ENCODE results near the gene IGFN1. TPM values are rescaled to one million over a fixed set of nuclear protein-coding genes. Genes with fewer than 3 reads are reported as not detected.
A peak's percentile ranks its signal among the peaks of the same experiment; 100 is the strongest.

IGFN1 gene
- total and polyA plus RNA-seq, 2 experiments from 2014 or later: not detected

DNA sequence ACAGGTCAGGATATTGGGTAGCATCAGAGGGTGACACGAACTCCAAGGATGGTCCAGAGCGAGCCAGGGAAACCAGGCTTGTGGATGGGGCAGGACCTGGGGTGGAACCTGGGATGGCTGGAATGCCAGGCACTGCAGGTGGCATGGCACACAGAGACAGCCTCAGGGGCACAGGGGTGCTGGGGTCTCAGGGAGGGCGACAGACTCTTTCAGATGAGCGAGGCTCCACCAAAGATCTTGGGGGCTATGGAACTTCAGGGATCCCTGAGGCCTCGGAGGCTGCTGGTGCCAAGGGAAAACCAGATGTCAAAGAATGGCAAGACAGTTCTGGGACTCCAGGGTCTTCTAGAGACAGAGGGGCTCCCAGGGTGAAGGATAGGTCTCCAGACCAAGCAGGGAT is 21.4 kb downstream of the IGFN1 start (continued):
- TF ChIP-seq, protein P1, sequence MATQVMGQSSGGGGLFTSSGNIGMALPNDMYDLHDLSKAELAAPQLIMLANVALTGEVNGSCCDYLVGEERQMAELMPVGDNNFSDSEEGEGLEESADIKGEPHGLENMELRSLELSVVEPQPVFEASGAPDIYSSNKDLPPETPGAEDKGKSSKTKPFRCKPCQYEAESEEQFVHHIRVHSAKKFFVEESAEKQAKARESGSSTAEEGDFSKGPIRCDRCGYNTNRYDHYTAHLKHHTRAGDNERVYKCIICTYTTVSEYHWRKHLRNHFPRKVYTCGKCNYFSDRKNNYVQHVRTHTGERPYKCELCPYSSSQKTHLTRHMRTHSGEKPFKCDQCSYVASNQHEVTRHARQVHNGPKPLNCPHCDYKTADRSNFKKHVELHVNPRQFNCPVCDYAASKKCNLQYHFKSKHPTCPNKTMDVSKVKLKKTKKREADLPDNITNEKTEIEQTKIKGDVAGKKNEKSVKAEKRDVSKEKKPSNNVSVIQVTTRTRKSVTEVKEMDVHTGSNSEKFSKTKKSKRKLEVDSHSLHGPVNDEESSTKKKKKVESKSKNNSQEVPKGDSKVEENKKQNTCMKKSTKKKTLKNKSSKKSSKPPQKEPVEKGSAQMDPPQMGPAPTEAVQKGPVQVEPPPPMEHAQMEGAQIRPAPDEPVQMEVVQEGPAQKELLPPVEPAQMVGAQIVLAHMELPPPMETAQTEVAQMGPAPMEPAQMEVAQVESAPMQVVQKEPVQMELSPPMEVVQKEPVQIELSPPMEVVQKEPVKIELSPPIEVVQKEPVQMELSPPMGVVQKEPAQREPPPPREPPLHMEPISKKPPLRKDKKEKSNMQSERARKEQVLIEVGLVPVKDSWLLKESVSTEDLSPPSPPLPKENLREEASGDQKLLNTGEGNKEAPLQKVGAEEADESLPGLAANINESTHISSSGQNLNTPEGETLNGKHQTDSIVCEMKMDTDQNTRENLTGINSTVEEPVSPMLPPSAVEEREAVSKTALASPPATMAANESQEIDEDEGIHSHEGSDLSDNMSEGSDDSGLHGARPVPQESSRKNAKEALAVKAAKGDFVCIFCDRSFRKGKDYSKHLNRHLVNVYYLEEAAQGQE (IDR thresholded peaks at IDR 0.05; ENCODE audit: unreplicated experiment): no peak

DNA sequence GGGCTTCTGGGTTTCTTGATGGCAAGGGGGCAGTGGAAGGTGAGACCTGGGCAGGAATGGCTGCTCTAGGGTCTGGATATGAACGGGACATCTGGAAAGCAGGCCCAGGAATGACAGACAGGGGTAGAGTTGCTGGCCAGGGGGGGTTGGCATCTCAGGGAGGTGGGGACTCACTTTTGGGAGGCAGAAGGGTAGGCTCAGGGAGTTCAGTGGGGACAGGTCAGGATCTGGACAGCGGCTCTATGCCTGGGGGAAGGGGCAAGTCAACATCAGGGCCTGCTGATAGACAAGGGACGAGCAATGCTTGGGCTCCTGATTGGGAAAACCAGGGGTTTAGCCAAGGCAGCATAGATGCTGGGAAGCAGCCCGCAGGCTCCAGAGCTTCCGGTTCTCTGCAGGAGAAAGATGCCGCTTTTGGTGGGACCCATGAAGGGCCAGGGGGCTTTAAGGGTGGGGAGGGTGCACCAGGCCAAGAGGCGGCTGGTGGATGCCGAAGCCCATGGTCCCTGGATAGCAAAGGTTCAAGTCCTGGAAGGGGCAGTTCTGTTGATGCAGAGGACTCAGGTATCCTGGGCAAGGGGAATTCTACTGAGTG is 21.9 kb downstream of the IGFN1 start:
- DNase-seq (ENCODE audit: low spot score): no peak
- Histone ChIP-seq H3K4me1 (ENCODE audit: insufficient read depth) (no peaks in the 10 kb centered on the region), H3K4me3 (no peak overlapping the region), H3K9me2 (ENCODE audit: insufficient read depth) (no peaks in the 10 kb centered on the region), H2AFZ (no peak overlapping the region), H3K79me2 (replicated peaks; ENCODE audit: insufficient read depth) (no peaks in the 10 kb centered on the region), H3F3A (replicated peaks; ENCODE audit: low read depth) (no peaks in the 10 kb centered on the region), H4K20me1 (replicated peaks; ENCODE audit: insufficient read depth) (no peaks in the 10 kb centered on the region), H3K36me3 (ENCODE audit: insufficient read depth) (no peaks in the 10 kb centered on the region), H3K27ac (ENCODE audit: low read depth) (no peak overlapping the region), H3K27me3 (ENCODE audit: insufficient read depth) (no peaks in the 10 kb centered on the region), H3K4me2 (no peak overlapping the region)
- no peak overlapping the region for H3K4me3 Mint-ChIP-seq
- peaks cover 7% of the 10 kb centered on the region for H3K4me1 Mint-ChIP-seq
- TF ChIP-seq POLR2AphosphoS5 (IDR thresholded peaks at IDR 0.05; ENCODE audit: low read depth): no peak
- TF ChIP-seq, protein P1 (IDR thresholded peaks at IDR 0.05; ENCODE audit: unreplicated experiment): peak; percentile 45
- TF ChIP-seq, protein P2, sequence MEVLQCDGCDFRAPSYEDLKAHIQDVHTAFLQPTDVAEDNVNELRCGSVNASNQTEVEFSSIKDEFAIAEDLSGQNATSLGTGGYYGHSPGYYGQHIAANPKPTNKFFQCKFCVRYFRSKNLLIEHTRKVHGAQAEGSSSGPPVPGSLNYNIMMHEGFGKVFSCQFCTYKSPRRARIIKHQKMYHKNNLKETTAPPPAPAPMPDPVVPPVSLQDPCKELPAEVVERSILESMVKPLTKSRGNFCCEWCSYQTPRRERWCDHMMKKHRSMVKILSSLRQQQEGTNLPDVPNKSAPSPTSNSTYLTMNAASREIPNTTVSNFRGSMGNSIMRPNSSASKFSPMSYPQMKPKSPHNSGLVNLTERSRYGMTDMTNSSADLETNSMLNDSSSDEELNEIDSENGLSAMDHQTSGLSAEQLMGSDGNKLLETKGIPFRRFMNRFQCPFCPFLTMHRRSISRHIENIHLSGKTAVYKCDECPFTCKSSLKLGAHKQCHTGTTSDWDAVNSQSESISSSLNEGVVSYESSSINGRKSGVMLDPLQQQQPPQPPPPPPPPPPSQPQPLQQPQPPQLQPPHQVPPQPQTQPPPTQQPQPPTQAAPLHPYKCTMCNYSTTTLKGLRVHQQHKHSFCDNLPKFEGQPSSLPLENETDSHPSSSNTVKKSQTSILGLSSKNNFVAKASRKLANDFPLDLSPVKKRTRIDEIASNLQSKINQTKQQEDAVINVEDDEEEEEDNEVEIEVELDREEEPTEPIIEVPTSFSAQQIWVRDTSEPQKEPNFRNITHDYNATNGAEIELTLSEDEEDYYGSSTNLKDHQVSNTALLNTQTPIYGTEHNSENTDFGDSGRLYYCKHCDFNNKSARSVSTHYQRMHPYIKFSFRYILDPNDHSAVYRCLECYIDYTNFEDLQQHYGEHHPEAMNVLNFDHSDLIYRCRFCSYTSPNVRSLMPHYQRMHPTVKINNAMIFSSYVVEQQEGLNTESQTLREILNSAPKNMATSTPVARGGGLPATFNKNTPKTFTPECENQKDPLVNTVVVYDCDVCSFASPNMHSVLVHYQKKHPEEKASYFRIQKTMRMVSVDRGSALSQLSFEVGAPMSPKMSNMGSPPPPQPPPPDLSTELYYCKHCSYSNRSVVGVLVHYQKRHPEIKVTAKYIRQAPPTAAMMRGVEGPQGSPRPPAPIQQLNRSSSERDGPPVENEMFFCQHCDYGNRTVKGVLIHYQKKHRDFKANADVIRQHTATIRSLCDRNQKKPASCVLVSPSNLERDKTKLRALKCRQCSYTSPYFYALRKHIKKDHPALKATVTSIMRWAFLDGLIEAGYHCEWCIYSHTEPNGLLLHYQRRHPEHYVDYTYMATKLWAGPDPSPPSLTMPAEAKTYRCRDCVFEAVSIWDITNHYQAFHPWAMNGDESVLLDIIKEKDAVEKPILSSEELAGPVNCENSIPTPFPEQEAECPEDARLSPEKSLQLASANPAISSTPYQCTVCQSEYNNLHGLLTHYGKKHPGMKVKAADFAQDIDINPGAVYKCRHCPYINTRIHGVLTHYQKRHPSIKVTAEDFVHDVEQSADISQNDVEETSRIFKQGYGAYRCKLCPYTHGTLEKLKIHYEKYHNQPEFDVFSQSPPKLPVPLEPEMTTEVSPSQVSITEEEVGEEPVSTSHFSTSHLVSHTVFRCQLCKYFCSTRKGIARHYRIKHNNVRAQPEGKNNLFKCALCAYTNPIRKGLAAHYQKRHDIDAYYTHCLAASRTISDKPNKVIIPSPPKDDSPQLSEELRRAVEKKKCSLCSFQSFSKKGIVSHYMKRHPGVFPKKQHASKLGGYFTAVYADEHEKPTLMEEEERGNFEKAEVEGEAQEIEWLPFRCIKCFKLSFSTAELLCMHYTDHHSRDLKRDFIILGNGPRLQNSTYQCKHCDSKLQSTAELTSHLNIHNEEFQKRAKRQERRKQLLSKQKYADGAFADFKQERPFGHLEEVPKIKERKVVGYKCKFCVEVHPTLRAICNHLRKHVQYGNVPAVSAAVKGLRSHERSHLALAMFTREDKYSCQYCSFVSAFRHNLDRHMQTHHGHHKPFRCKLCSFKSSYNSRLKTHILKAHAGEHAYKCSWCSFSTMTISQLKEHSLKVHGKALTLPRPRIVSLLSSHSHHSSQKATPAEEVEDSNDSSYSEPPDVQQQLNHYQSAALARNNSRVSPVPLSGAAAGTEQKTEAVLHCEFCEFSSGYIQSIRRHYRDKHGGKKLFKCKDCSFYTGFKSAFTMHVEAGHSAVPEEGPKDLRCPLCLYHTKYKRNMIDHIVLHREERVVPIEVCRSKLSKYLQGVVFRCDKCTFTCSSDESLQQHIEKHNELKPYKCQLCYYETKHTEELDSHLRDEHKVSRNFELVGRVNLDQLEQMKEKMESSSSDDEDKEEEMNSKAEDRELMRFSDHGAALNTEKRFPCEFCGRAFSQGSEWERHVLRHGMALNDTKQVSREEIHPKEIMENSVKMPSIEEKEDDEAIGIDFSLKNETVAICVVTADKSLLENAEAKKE (CRISPR knock-in tag; IDR thresholded peaks at IDR 0.05): no peak
- TF ChIP-seq CREB1 (CRISPR knock-in tag; IDR thresholded peaks at IDR 0.05; ENCODE audit: low read depth): no peak
- TF ChIP-seq ZNF114 (CRISPR knock-in tag; IDR thresholded peaks at IDR 0.05): no peak
- TF ChIP-seq NANOG (IDR thresholded peaks at IDR 0.05; ENCODE audit: borderline replicate concordance): no peak
- TF ChIP-seq, protein P3, sequence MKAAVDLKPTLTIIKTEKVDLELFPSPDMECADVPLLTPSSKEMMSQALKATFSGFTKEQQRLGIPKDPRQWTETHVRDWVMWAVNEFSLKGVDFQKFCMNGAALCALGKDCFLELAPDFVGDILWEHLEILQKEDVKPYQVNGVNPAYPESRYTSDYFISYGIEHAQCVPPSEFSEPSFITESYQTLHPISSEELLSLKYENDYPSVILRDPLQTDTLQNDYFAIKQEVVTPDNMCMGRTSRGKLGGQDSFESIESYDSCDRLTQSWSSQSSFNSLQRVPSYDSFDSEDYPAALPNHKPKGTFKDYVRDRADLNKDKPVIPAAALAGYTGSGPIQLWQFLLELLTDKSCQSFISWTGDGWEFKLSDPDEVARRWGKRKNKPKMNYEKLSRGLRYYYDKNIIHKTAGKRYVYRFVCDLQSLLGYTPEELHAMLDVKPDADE (IDR thresholded peaks at IDR 0.05): no peak
- no peaks in the 10 kb centered on the region for H3K36me3 Mint-ChIP-seq (ENCODE audit: low read depth)
- ATAC-seq: no peak
- H3K9me3 Mint-ChIP-seq: no peaks in the 10 kb centered on the region
- peaks cover 12% of the 10 kb centered on the region for H3K27me3 Mint-ChIP-seq (ENCODE audit: insufficient read depth, low read depth, poor library complexity)
- no peak overlapping the region for H3K27ac Mint-ChIP-seq
